RWPE1 (cell line): ENCODE results near the gene RAP1GAP2.

ENCODE experiments used
- CTCF ChIA-PET: fragments of 350-600 bp; sonication (Branson Sonifier 250); formaldehyde crosslinking; extraction: SDS; loops from one replicate; lab custom pipeline; 2021; lab: Yijun Ruan, JAX
- POLR2A ChIA-PET: fragments of 400-600 bp; formaldehyde crosslinking; extraction: SDS; loops from one replicate; lab custom pipeline; 2020; ENCODE audit warnings: antibody characterized with exemption; ENCODE audit not compliant: low non-redundant PET; lab: Yijun Ruan, JAX
- DNase-seq: peaks from one replicate; pipeline ENCODE4 v3.0.0; 2012; ENCODE audit warnings: low spot score
- H3K27ac ChIP-seq: fragments of 450-650 bp; 2 replicates; pipeline ENCODE4 v1.5.1; 2017
- TF ChIP-seq, protein P1 (sequence below): fragments of 450-650 bp; conservative IDR thresholded peaks from 2 replicates; pipeline ENCODE4 v1.5.1; 2017; ENCODE audit warnings: low read depth, mild to moderate bottlenecking

RAP1GAP2 gene

DNA sequence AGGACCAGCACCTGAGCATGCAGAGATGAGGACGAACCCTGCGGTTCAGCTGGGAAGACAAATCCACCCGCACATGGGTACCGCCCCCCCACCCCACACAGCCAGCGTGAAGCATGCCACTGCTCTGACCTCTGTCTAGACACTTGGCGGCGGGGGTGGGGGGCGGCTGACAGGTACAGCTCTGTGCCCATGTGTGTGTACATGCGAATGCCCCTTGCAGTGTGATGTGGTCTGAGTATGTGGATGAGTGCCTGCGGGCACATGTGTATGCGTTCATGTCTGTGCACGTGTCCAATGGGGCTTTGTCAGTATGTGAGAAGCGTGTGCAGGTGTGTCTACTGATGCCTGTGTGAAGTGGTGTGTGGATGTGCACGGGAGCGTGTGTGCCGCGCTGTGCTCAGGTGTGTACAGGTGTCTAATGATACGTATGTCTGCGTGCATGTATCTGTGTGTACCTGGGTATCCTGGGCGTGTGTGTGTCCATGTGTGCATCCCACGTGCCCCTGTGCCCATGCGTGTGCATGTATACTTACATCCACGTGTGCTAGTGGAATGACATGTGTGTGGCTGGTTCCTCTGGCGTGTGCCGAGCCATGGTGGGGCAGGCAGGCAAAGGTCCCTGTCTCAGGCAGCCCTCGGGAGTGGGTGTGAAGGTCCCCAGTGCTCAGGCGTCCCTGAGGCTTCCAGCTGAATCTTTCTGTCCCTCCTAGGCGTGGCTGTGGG, 636 bp upstream of the RAP1GAP2 start:
- ChIA-PET POLR2A (no interaction called here), CTCF (interaction anchor here (0.6 to 1.6 kb wide), 3 partner anchors 10 to 12 kb away, joined by 3 to 4 read pairs (median 4); no protein-coding TSS in a partner anchor)
- TF ChIP-seq, protein P1, sequence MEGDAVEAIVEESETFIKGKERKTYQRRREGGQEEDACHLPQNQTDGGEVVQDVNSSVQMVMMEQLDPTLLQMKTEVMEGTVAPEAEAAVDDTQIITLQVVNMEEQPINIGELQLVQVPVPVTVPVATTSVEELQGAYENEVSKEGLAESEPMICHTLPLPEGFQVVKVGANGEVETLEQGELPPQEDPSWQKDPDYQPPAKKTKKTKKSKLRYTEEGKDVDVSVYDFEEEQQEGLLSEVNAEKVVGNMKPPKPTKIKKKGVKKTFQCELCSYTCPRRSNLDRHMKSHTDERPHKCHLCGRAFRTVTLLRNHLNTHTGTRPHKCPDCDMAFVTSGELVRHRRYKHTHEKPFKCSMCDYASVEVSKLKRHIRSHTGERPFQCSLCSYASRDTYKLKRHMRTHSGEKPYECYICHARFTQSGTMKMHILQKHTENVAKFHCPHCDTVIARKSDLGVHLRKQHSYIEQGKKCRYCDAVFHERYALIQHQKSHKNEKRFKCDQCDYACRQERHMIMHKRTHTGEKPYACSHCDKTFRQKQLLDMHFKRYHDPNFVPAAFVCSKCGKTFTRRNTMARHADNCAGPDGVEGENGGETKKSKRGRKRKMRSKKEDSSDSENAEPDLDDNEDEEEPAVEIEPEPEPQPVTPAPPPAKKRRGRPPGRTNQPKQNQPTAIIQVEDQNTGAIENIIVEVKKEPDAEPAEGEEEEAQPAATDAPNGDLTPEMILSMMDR: no peak
- DNase-seq: no peak
- H3K27ac ChIP-seq: no peak overlapping the region

DNA sequence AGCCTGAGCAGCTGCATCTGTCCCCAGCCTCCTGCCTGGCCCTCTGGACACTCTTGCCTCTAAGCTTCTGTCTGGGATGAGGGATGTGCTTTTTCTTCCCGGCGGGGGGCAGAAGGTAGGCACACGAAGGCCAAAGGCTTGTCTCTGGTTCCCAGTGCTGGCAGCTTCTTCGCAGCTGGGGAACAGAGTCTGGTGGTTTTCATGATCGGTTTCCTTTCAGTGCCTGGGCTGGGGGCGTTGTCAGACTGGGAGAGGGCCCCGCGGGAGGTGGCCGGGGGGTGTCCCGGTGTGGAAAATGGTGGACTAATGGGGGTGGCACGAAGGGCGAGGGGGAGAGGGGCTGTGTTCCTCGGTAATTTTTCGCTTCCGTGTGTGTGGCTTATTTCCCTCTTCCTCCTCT, 988 bp downstream of the RAP1GAP2 start:
- no peak for DNase-seq
- POLR2A ChIA-PET: no interaction called here
- TF ChIP-seq, protein P1: no peak
- H3K27ac ChIP-seq: no peak overlapping the region
- CTCF ChIA-PET: interaction anchor here (1.6 kb wide), 1 partner anchor 11 kb away, joined by 4 read pairs; no protein-coding TSS in a partner anchor

DNA sequence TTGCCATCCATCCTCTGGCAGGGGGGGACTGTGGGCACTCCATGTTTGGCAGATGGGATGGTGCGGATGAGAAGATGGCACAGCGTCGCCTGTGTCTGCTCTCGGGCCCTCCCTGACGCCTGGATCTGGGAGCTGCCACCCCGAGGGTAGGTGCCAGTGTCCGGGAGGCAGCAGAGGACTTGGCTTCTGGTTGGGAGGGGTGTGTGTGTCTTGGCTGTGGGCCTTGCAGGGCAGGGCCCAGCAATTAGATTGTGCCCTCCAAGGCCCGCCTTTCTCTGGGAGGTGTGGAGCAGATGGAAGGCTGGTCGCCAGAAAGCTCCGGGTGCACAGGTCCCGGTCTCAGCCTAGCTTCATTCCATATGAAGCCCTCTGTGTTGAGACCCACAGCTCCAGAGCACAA, 1.4 kb downstream of the RAP1GAP2 start:
- TF ChIP-seq, protein P1: no peak
- no peak overlapping the region for H3K27ac ChIP-seq
- CTCF ChIA-PET: interaction anchor here (1.6 kb wide), 1 partner anchor 12 kb away, joined by 4 read pairs; no protein-coding TSS in a partner anchor
- POLR2A ChIA-PET: no interaction called here
- no peak for DNase-seq

DNA sequence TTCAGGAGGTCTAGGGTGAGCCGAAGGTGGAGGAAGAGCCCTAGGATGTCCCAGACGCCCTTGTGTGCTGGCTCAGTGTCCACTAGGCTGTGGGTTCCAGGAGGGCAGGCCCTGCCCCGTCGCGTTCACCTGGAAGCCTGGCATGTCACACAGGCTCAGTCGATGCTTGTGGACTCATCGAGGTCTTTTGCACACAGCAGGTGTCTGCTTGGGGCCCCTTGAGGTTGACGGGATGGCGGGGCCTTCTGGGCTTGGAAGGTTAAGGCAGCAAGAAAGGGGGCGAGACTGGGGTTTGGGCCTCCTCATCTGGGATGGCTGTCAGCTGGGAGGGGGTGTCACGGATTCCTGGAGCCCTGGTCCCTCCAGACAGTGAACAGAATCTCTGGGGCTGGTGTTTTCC, 1.9 kb downstream of the RAP1GAP2 start:
- TF ChIP-seq, protein P1: no peak
- DNase-seq: no peak
- ChIA-PET CTCF (no interaction called here), POLR2A (interaction anchor here (0.5 kb wide), 1 partner anchor 696 kb away, joined by 4 read pairs; no protein-coding TSS in a partner anchor)
- no peak overlapping the region for H3K27ac ChIP-seq

DNA sequence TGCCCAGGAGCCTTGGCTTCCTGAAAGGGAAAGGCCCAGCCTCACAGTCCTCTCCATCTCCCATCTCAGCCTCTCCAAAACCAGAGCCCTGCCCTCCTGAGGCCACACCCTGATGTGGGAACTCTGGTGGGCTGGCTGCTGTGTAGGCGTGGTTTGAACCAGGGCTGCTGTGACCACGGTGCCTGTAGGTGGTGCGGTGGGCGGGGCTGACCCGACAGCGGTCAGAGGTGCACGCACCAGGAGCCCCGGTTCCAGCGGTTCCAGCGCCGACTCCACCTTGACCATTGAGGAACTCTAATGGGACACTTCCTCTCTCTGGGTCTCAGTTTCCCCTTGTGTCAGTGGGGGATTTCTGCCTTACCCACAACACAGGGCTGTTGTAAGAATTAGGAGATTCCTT, 2.4 kb downstream of the RAP1GAP2 start:
- CTCF ChIA-PET: no interaction called here
- no peak for DNase-seq
- TF ChIP-seq, protein P1: no peak
- no peak overlapping the region for H3K27ac ChIP-seq
- POLR2A ChIA-PET: interaction anchor here (0.5 kb wide), 1 partner anchor 696 kb away, joined by 4 read pairs; no protein-coding TSS in a partner anchor

DNA sequence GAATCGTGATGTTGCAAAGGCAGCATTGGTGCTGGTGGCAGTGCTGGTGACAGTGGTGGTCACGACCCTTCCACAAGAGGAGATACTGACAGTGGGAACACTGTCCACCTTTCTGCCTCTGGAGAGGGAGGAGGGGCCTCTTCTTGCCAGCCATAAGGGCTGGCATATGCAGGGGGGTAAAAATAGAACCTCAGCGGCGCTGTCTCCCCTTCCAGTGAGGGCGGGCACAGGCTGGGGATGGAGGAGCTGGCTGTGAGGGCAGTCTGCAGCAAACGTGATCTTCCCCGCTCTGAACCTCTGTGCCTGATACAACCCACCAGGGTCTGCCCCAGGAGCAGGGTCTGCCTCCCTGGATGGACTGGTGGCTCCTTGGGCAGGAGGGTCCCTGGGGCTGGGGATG, 3.4 kb downstream of the RAP1GAP2 start:
- CTCF ChIA-PET: no interaction called here
- no peak for DNase-seq
- POLR2A ChIA-PET: interaction anchor here (0.5 kb wide), 1 partner anchor 30 kb away, joined by 3 read pairs; no protein-coding TSS in a partner anchor
- TF ChIP-seq, protein P1: no peak
- H3K27ac ChIP-seq: no peak overlapping the region
